WERI-Rb-1 (cell line): Measurements from ENCODE around the gene FIBCD1.

ENCODE experiments used
- DNase-seq: peaks from one replicate; pipeline ENCODE4 v3.0.0-alpha.2; 2020
- H3K27ac ChIP-seq: fragments of 250-450 bp; sonication (Bioruptor Pico); 2 replicates; pipeline ENCODE4 v1.5.1; 2020; ENCODE audit warnings: mild to moderate bottlenecking, moderate library complexity
- H3K27me3 ChIP-seq: fragments of 250-450 bp; sonication (Bioruptor Pico); 2 replicates; pipeline ENCODE4 v1.5.1; 2021; ENCODE audit warnings: mild to moderate bottlenecking, low read depth, moderate library complexity; ENCODE audit not compliant: insufficient read depth, severe bottlenecking
- H3K36me3 ChIP-seq: fragments of 250-450 bp; sonication (Bioruptor Pico); 2 replicates; pipeline ENCODE4 v1.5.1; 2020; ENCODE audit warnings: mild to moderate bottlenecking, moderate library complexity
- H3K4me3 ChIP-seq: 2 replicates; pipeline ENCODE4 v1.5.1; 2011; ENCODE audit warnings: low read depth, mild to moderate bottlenecking, control low read depth, low read length
- H3K9me3 ChIP-seq: fragments of 250-450 bp; sonication (Bioruptor Pico); 2 replicates; pipeline ENCODE4 v1.5.1; 2021; ENCODE audit warnings: mild to moderate bottlenecking, moderate library complexity; ENCODE audit not compliant: severe bottlenecking
- TF ChIP-seq, protein P1 (sequence below): IDR thresholded peaks from 2 replicates; pipeline ENCODE4 v1.5.1; 2011; ENCODE audit warnings: low read depth, mild to moderate bottlenecking, control low read depth, inconsistent platforms, low read length

Gene FIBCD1

DNA sequence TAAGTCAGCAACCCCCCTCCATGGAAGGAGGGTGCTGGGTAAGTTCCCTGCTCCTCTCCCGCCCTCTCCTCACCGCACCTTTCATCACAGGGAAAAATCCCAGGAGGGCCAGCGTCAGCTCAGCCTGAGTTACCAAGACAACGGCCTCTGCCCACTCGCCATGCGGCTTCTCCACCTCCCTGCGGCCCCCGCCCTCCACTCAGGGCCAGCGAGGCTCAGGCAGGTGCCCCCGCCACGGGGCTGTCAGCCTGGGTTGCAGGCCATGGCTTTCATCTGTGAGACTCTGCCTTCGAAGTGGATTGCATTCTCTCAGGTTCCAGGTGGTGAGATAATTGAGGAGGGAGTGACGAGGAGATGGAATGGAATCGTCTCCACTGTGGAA is 42.7 kb upstream of the FIBCD1 start:
- Histone ChIP-seq H3K9me3 (no peaks in the 10 kb centered on the region), H3K4me3 (no peak overlapping the region), H3K27me3 (no peaks in the 10 kb centered on the region), H3K36me3 (no peaks in the 10 kb centered on the region), H3K27ac (no peak overlapping the region)
- TF ChIP-seq, protein P1, sequence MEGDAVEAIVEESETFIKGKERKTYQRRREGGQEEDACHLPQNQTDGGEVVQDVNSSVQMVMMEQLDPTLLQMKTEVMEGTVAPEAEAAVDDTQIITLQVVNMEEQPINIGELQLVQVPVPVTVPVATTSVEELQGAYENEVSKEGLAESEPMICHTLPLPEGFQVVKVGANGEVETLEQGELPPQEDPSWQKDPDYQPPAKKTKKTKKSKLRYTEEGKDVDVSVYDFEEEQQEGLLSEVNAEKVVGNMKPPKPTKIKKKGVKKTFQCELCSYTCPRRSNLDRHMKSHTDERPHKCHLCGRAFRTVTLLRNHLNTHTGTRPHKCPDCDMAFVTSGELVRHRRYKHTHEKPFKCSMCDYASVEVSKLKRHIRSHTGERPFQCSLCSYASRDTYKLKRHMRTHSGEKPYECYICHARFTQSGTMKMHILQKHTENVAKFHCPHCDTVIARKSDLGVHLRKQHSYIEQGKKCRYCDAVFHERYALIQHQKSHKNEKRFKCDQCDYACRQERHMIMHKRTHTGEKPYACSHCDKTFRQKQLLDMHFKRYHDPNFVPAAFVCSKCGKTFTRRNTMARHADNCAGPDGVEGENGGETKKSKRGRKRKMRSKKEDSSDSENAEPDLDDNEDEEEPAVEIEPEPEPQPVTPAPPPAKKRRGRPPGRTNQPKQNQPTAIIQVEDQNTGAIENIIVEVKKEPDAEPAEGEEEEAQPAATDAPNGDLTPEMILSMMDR: no peak
- no peak for DNase-seq

- Histone ChIP-seq H3K36me3 (no peaks in the 10 kb centered on the region), H3K27me3 (no peaks in the 10 kb centered on the region), H3K4me3 (no peak overlapping the region), H3K9me3 (no peaks in the 10 kb centered on the region), H3K27ac (no peak overlapping the region)
- TF ChIP-seq, protein P1: no peak
- no peak for DNase-seq
These were observed 42.1 kb upstream of the FIBCD1 start for GRCh38 chr9:130981002-130981755.

- H3K36me3 ChIP-seq: no peaks in the 10 kb centered on the region
- DNase-seq: no peak
- H3K9me3 ChIP-seq: no peaks in the 10 kb centered on the region
- no peaks in the 10 kb centered on the region for H3K27me3 ChIP-seq
- TF ChIP-seq, protein P1: no peak
- H3K4me3 ChIP-seq: no peak overlapping the region
- no peak overlapping the region for H3K27ac ChIP-seq
These were observed 41.5 kb upstream of the FIBCD1 start for GRCh38 chr9:130980526-130980925.

- Histone ChIP-seq H3K36me3 (no peaks in the 10 kb centered on the region), H3K4me3 (no peak overlapping the region), H3K9me3 (no peaks in the 10 kb centered on the region), H3K27ac (no peak overlapping the region), H3K27me3 (no peaks in the 10 kb centered on the region)
- DNase-seq: no peak
- TF ChIP-seq, protein P1: no peak
These were observed 40.7 kb upstream of the FIBCD1 start for GRCh38 chr9:130979591-130980385.

- no peak overlapping the region for H3K27ac ChIP-seq
- no peaks in the 10 kb centered on the region for H3K27me3 ChIP-seq
- no peak overlapping the region for H3K4me3 ChIP-seq
- no peaks in the 10 kb centered on the region for H3K9me3 ChIP-seq
- TF ChIP-seq, protein P1: no peak
- no peak for DNase-seq
- H3K36me3 ChIP-seq: no peaks in the 10 kb centered on the region
These were observed 38.8 kb upstream of the FIBCD1 start for GRCh38 chr9:130977811-130978221.
